ENCODE data around the gene LIME1.
"Not testable (repeated sequence)": the region's sequence is repeated elsewhere in the genome, so short reads cannot be mapped to it uniquely, and the experiment has no call there.

Gene LIME1

DNA sequence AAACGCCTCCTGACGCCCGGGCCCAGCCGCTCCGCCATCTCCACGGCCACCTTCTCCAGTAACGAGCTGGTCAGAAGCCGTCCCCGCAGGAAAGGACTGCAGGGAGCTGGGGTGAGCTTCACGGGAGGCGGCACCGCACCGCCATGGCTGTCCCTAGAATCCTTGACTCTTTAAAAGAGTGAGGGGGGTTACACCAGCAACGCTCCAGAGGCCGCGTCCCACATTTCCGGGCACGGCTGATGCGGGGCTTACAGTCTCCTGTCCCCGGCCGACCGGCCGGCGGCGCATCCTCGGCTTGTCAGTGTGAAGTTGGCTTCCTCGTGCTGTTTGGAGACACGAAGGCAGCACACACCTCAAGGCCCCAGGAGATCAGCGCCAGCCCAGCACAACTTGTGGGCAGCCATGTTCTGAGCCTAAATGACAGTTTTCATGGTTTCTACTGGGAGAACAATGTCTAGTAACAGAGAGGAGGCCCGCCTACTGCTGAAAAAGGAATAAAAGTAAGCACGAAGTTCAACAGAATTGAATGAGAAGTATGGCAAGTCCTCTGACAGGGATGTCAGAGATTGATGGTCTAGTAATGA, 33.5 kb downstream of the LIME1 start:
- no peak for DNase-seq (ENCODE audit: low read depth in 1 of 2, low spot score in 1 of 2)

GRCh38 chr20:63771046-63771707, 34.7 kb downstream of the LIME1 start:
- DNase-seq (ENCODE audit: low read depth in 1 of 2, low spot score in 1 of 2): no peak

GRCh38 chr20:63772781-63773518, 36.5 kb downstream of the LIME1 start:
- no peak for DNase-seq (ENCODE audit: low read depth in 1 of 2, low spot score in 1 of 2)

- DNase-seq (ENCODE audit: low read depth in 1 of 2, low spot score in 1 of 2): no peak
Measured at GRCh38 chr20:63773571-63774241, 37.2 kb downstream of the LIME1 start.

DNA sequence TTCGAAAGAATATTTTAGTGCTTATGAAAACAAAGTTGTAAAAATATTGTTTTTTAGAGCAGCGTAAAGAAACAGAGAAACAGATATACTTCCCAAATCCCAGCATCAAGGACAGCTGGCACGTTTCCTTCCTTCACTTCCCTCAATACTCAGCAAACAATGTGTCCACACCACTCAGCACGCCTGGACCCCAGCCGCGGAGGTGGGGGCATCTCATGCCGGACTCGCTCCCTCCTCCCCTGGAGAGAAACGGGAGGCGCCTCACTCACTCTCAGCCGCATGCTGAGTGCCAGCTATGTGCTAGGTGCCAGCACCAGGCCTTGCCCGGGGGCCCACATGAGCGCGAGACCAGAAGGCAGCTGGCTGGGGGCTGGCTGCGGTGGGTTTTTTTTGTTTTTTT, 37.8 kb downstream of the LIME1 start:
- DNase-seq (ENCODE audit: low read depth in 1 of 2, low spot score in 1 of 2): no peak

DNA sequence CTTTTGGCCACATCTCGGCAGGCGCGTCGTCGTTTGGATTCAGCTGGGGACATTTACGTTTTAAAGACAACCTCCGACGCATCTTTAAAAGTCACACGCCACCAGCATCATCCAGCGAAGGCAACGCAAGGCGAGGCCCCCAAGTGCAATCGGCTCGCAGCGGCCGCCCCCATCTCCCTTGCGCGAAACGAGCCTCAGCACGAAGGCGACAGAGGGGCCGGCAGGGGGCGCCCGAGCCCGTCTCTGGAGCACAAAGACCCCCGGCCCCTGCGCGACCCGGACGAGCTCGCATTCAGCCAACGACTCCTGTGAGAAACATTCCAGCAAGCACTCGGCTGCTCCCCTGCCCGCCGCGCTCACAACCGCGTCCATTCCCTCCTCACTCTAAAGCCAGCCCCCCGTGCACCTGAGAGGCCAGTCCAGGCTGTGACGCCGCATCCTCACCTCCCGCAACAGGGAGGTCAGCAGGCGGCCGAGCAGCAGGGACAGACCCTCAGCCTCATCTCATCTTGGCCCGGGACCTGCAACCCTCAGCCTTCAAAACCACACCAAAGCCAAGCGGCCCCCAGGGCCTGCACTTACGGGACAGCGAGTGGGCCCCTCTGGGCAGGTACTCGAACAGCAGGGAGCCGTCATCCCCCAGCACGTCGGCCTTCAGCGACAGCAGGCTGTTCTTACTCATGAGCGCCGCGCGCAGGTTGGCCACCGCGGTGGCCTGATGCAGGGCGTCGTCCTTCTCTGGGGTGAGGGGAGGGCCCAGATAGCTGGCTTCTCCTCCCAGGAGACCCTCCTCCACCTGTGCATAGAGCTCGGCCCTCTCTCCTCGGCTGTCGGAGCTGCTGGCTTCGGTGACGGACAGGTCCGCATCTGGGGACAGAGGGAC, 38.9 kb downstream of the LIME1 start:
- no peak for DNase-seq (ENCODE audit: low read depth in 1 of 2, low spot score in 1 of 2)

GRCh38 chr20:63776875-63777274, 40.4 kb downstream of the LIME1 start:
- not testable (repeated sequence) for DNase-seq (ENCODE audit: low read depth in 1 of 2, low spot score in 1 of 2)

GRCh38 chr20:63777614-63778013, 41.1 kb downstream of the LIME1 start:
- no peak for DNase-seq (ENCODE audit: low read depth in 1 of 2, low spot score in 1 of 2)

DNA sequence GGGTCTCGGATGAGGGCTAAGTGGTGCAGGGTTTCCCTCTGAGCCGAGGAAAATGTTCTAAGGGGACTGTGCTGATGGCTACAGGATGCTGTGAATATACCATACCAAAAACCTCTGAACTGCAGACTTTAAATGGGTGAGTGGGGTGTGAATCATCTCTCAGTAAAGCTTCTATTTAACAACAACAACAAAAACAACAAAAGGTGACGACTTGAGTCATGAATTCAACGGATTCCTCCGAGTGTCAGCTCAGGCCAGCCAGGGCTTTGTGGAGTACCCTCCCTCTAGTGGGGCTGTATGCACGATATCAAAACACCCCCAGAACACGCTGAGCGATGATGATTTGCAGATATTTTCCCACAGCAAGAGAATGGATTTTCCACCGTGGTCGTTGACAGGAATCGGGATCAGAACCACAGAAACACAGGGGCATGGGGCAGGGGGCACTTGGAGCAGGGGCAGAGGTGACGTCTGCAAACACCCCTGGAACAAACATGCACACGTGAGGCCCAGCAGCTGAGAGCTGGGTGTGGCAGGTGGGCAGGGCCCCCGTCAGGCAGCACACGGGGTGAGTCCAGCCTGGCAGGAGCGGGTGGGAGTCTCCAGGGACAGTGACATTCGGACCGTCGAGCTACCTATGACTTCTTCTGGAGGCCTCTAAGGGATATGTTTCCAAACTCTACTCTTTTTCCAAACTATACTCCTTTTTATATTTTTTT, 41.7 kb downstream of the LIME1 start:
- no peak for DNase-seq (ENCODE audit: low read depth in 1 of 2, low spot score in 1 of 2)

GRCh38 chr20:63778857-63779256, 42.4 kb downstream of the LIME1 start:
- no peak for DNase-seq (ENCODE audit: low read depth in 1 of 2, low spot score in 1 of 2)

GRCh38 chr20:63781181-63781580, 44.7 kb downstream of the LIME1 start:
- no peak for DNase-seq (ENCODE audit: low read depth in 1 of 2, low spot score in 1 of 2)

DNA sequence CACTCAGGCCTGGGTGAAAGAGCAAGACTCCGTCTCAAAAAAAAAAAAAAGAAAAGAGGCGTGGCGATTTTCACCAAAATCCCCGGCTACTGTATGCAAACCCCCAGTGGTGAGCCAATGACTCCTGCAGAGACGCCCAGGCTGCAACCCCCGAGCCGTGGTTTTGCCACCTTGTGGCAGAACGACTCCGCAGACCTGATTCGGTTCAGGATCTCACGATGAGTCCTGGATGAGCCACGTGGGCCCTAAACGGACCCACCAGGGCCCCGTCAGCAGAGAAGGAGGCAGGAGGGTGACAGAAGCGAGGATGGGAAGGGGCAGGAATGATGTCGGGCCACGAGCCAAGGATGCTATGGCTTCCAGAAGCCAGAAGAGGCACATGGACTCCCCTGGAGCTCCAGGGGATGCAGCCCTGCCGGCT, 45.6 kb downstream of the LIME1 start:
- DNase-seq (ENCODE audit: low read depth in 1 of 2, low spot score in 1 of 2): no peak

DNA sequence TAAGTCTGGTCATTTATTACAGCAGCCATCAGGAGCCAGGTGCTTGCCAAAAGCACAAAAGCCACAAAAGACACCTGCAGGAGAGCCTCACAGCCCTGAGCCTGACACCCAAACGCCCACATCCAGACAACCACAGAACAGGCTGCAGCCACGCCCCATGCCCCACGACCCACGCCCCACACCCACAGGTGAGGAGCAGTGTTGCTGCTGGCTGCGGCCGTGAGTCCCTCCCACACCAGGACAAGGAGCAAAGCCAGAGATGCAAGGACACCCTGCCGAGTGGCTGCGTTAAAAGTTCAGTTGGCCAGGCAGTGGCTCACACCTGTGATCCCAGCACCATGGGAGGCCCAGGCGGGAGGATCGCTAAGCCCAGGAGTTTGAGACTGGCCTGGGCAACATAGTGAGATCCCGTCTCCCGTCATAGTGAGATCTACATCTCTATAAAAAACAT, 46.1 kb downstream of the LIME1 start:
- DNase-seq (ENCODE audit: low read depth in 1 of 2, low spot score in 1 of 2): no peak

DNA sequence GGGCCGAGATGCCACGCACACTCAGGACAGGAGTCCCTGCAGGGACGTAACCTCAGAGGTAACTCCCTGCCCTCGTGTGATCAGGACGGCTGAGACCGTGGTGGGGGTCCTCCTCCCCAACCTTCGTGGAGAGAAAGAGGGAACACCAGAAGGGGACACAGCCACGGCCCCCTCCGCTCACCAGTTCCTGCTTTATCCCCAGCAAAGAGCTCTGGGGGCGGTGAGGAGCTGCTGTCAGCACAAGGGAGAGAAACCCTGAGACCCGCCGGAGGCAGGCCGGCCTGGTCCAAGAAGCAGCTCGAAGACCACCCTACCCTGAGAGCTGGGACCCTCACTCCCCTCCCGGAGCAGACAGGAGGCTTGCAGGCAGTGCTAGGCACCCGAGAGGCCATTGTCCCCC, 47.5 kb downstream of the LIME1 start:
- DNase-seq (ENCODE audit: low read depth in 1 of 2, low spot score in 1 of 2): no peak

- no peak for DNase-seq (ENCODE audit: low read depth in 1 of 2, low spot score in 1 of 2)
Measured at GRCh38 chr20:63785691-63786131, 49.2 kb downstream of the LIME1 start.

GRCh38 chr20:63787302-63787701, 50.8 kb downstream of the LIME1 start:
- no peak for DNase-seq (ENCODE audit: low read depth in 1 of 2, low spot score in 1 of 2)

DNA sequence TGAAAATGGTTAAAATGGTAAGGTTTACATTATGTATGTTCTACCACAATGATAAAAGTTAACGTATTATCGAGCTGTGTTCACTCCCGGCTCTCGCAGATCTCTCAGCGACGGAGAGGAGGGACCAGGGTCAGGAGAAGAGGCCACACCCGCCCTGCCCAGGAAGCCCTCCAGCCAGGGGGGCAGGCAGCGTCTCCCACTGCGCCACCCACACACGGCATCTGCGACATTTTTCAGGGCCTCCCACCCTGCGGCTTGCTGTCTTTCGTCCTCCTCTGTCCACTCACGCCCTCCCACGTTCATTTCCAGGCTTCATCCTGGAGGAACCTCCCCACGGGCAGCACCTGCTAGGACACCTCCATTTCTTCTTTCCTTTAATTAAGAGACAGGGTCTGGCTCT, 51.3 kb downstream of the LIME1 start:
- DNase-seq (ENCODE audit: low read depth in 1 of 2, low spot score in 1 of 2): no peak
